Breast epithelium (tissue), 3 donors: ENCODE measurements around the gene BTG1.

Source experiments
- POLR2A ChIP-seq: fragments of 450-650 bp; IDR thresholded peaks from one replicate; pipeline ENCODE4 v1.6.1; 2016; ENCODE audit warnings: antibody characterized with exemption, mild to moderate bottlenecking, moderate library complexity
- TF ChIP-seq, protein P1 (sequence below), 3 donors: fragments of 450-650 bp; IDR thresholded peaks; one replicate each; pipeline ENCODE4 v1.5.1; 2016 to 2017; ENCODE audit warnings: antibody characterized with exemption in 3 of 3, mild to moderate bottlenecking in 3 of 3, moderate library complexity in 3 of 3

DNA sequence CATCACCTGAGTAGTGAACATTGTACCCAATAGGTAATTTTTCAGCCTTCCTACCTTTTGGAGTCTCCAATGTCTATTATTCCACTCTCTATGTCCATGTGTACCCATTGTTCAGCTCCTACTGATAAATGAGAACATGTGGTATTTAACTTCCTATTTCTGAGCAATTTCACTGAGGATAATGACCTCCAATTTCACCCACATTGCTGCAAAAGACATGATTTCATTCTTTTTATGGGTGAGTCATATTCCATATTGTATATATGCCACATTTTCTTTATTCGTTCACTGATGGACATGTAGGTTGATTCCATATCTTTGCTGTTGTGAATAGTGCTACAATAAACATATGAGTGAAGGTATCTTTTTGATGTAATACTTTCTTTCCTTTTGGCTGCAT is 16.4 kb upstream of the BTG1 start:
- TF ChIP-seq, protein P1, sequence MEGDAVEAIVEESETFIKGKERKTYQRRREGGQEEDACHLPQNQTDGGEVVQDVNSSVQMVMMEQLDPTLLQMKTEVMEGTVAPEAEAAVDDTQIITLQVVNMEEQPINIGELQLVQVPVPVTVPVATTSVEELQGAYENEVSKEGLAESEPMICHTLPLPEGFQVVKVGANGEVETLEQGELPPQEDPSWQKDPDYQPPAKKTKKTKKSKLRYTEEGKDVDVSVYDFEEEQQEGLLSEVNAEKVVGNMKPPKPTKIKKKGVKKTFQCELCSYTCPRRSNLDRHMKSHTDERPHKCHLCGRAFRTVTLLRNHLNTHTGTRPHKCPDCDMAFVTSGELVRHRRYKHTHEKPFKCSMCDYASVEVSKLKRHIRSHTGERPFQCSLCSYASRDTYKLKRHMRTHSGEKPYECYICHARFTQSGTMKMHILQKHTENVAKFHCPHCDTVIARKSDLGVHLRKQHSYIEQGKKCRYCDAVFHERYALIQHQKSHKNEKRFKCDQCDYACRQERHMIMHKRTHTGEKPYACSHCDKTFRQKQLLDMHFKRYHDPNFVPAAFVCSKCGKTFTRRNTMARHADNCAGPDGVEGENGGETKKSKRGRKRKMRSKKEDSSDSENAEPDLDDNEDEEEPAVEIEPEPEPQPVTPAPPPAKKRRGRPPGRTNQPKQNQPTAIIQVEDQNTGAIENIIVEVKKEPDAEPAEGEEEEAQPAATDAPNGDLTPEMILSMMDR (IDR thresholded peaks at IDR 0.05): no peak
- TF ChIP-seq POLR2A: no peak
